Liver (tissue), 9 donors: ENCODE data around the gene BTBD9. TPM values are rescaled to one million over a fixed set of nuclear protein-coding genes. Genes with fewer than 3 reads are reported as not detected.

Experiments
- DNase-seq: peaks from one replicate; pipeline ENCODE4 v3.0.0-alpha.2; 2017; ENCODE audit warnings: low spot score
- H3K27ac ChIP-seq, 2 donors: one replicate each; pipeline ENCODE4 v1.7.0; 2013; ENCODE audit warnings: inconsistent platforms in 2 of 2, low read length in 2 of 2, control low read depth in 1 of 2, low read depth in 1 of 2, mild to moderate bottlenecking in 1 of 2
- H3K27me3 ChIP-seq, 4 donors: one replicate each; pipeline versions ENCODE4 v1.6.1 to v1.7.0; 2013; ENCODE audit warnings: low read length in 3 of 4, inconsistent platforms in 1 of 4, mild to moderate bottlenecking in 1 of 4, moderate library complexity in 1 of 4; ENCODE audit not compliant: control insufficient read depth in 4 of 4, insufficient read depth in 4 of 4
- H3K36me3 ChIP-seq, 4 donors: one replicate each; pipeline versions ENCODE4 v1.6.1 to v1.7.0; 2013; ENCODE audit warnings: low read length in 3 of 4, mild to moderate bottlenecking in 3 of 4, low read depth in 1 of 4, moderate library complexity in 1 of 4; ENCODE audit not compliant: control insufficient read depth in 4 of 4, insufficient read depth in 3 of 4
- H3K4me1 ChIP-seq, 4 donors: one replicate each; pipeline versions ENCODE4 v1.6.1 to v1.7.0; 2013; ENCODE audit warnings: low read length in 3 of 4, mild to moderate bottlenecking in 3 of 4, moderate library complexity in 1 of 4; ENCODE audit not compliant: control insufficient read depth in 4 of 4, insufficient read depth in 4 of 4
- H3K4me3 ChIP-seq, 3 donors: one replicate each; pipeline versions ENCODE4 v1.6.1 to v1.7.0; 2013; ENCODE audit warnings: low read length in 3 of 3, control low read depth in 1 of 3, low read depth in 1 of 3, mild to moderate bottlenecking in 1 of 3
- H3K9ac ChIP-seq, 2 donors: one replicate each; pipeline ENCODE4 v1.7.0; 2013; ENCODE audit warnings: low read length in 2 of 2, mild to moderate bottlenecking in 2 of 2, moderate library complexity in 2 of 2, control low read depth in 1 of 2, low read depth in 1 of 2
- H3K9me3 ChIP-seq, 4 donors: one replicate each; pipeline versions ENCODE4 v1.6.1 to v1.7.0; 2013; ENCODE audit warnings: low read length in 3 of 4; ENCODE audit not compliant: control insufficient read depth in 4 of 4
- EGR1 ChIP-seq, 2 donors: IDR thresholded peaks; 2 replicates each; pipeline ENCODE4 v1.6.1; 2016 to 2018; ENCODE audit warnings: antibody characterized with exemption in 2 of 2, low read depth in 2 of 2
- FOXA1 ChIP-seq: IDR thresholded peaks from 2 replicates; pipeline ENCODE4 v1.6.1; 2016; ENCODE audit warnings: antibody characterized with exemption
- FOXA2 ChIP-seq: IDR thresholded peaks from 2 replicates; pipeline ENCODE4 v1.6.1; 2016; ENCODE audit warnings: antibody characterized with exemption
- GABPA ChIP-seq, 2 donors: IDR thresholded peaks in 1 of 2; conservative IDR thresholded peaks in 1 of 2; 2 replicates each; pipeline ENCODE4 v1.6.1; 2016; ENCODE audit warnings: antibody characterized with exemption in 2 of 2, mild to moderate bottlenecking in 1 of 2, moderate library complexity in 1 of 2
- HNF4A ChIP-seq, 2 donors: conservative IDR thresholded peaks; 2 replicates each; pipeline ENCODE4 v1.6.1; 2016; ENCODE audit warnings: antibody characterized with exemption in 2 of 2, mild to moderate bottlenecking in 2 of 2
- JUND ChIP-seq, 2 donors: IDR thresholded peaks; 2 replicates each; pipeline ENCODE4 v1.6.1; 2016; ENCODE audit warnings: antibody characterized with exemption in 2 of 2
- MAX ChIP-seq: IDR thresholded peaks from 2 replicates; pipeline ENCODE4 v1.6.1; 2016; ENCODE audit warnings: antibody characterized with exemption
- NR2F2 ChIP-seq: IDR thresholded peaks from 2 replicates; pipeline ENCODE4 v1.6.1; 2016; ENCODE audit warnings: antibody characterized with exemption
- RAD21 ChIP-seq, 2 donors: IDR thresholded peaks; 2 replicates each; pipeline ENCODE4 v1.6.1; 2016; ENCODE audit warnings: antibody characterized with exemption in 2 of 2, mild to moderate bottlenecking in 2 of 2
- REST ChIP-seq: IDR thresholded peaks from 2 replicates; pipeline ENCODE4 v1.6.1; 2016; ENCODE audit warnings: antibody characterized with exemption, mild to moderate bottlenecking
- RXRA ChIP-seq, 2 donors: IDR thresholded peaks; 2 replicates each; pipeline ENCODE4 v1.6.1; 2017 to 2018; ENCODE audit warnings: antibody characterized with exemption in 2 of 2, mild to moderate bottlenecking in 1 of 2
- SP1 ChIP-seq: IDR thresholded peaks from 2 replicates; pipeline ENCODE4 v1.6.1; 2018; ENCODE audit warnings: antibody characterized with exemption, mild to moderate bottlenecking
- TAF1 ChIP-seq: conservative IDR thresholded peaks from 2 replicates; pipeline ENCODE4 v1.6.1; 2016; ENCODE audit warnings: antibody characterized with exemption, mild to moderate bottlenecking
- YY1 ChIP-seq: IDR thresholded peaks from 2 replicates; pipeline ENCODE4 v1.6.1; 2016; ENCODE audit warnings: antibody characterized with exemption, mild to moderate bottlenecking
- ZBTB33 ChIP-seq: IDR thresholded peaks from 2 replicates; pipeline ENCODE4 v1.6.1; 2016; ENCODE audit warnings: antibody characterized with exemption
- WGBS: extraction: QIAGEN DNeasy Blood & Tissue Kit; methylation state at CpG from one replicate; pipeline ENCODE4 v1.1.7; 2013; 5-methylcytosine and 5-hydroxymethylcytosine counted together
- polyA plus RNA-seq, 2 donors: library from polyadenylated mRNA; stranded (reverse) in 1 of 2; unstranded in 1 of 2; fragments of 200-250 nt in 1 of 2; fragments of >200 nt in 1 of 2; fragmentation: Nextera tagmentation in 1 of 2; extraction: Ambion mirVana in 1 of 2; gene quantifications; one replicate each; pipeline versions ENCODE4 v1.2.1 to v1.2.3, GENCODE V29; 2013 to 2015
- total RNA-seq, 2 donors: library from RNA; depleted of rRNA; stranded (reverse); fragments of >200 nt; gene quantifications; one replicate each; pipeline ENCODE4 v1.2.3, GENCODE V29; 2014
- donor health status: healthy.
- donor health status: healthy.
- donor health status: healthy.
- donor health status: healthy.
- donor health status: healthy.

The BTBD9 gene
- total and polyA plus RNA-seq, 4 donors = 2.0 to 12.4 (median 5.7) TPM

- no peaks in the 10 kb centered on the region for H3K9me3 ChIP-seq
- no peaks in the 10 kb centered on the region for H3K27me3 ChIP-seq
- TF ChIP-seq REST (no peak), RXRA (IDR thresholded peaks at IDR 0.05) (no peak), FOXA1 (no peak), EGR1 (IDR thresholded peaks at IDR 0.05; ENCODE audit: low read depth in 2 of 2) (no peak), GABPA (IDR thresholded peaks at IDR 0.05 in 1 of 2, conservative IDR thresholded peaks at IDR 0.05 in 1 of 2) (no peak), HNF4A (conservative IDR thresholded peaks at IDR 0.05) (peak in 1 of 2 donors; percentile 20), MAX (no peak), YY1 (no peak)
- 79% methylated on average over 4 of the region's 4 CpGs for WGBS
- peaks cover 7 to 30% (median 25%) of the 10 kb centered on the region in 4 donors for H3K4me1 ChIP-seq
- no peak for DNase-seq
- peak overlapping the region; percentile 34 to 41 for H3K27ac ChIP-seq
- H3K4me3 ChIP-seq = no peak overlapping the region
- H3K36me3 ChIP-seq = peaks cover 2 to 16% (median 7%) of the 10 kb centered on the region in 4 donors
- peak overlapping the region in 1 of 2 donors; percentile 14 for H3K9ac ChIP-seq
Measured at GRCh38 chr6:38686270-38687042, 46.7 kb upstream of the BTBD9 start.

- Histone ChIP-seq H3K27me3 (no peaks in the 10 kb centered on the region), H3K9ac (no peak overlapping the region), H3K4me1 (peaks cover 7 to 27% (median 25%) of the 10 kb centered on the region in 4 donors), H3K27ac (no peak overlapping the region), H3K4me3 (no peak overlapping the region), H3K36me3 (peaks cover 3 to 19% (median 8%) of the 10 kb centered on the region in 4 donors), H3K9me3 (no peaks in the 10 kb centered on the region)
- TF ChIP-seq NR2F2 = no peak
- TF ChIP-seq MAX = no peak
- no peak for TF ChIP-seq ZBTB33
- TF ChIP-seq FOXA1 = no peak
- no peak for TF ChIP-seq TAF1
- TF ChIP-seq FOXA2 = no peak
- no peak for TF ChIP-seq RAD21 (IDR thresholded peaks at IDR 0.05)
- no peak for TF ChIP-seq RXRA (IDR thresholded peaks at IDR 0.05)
- TF ChIP-seq YY1 = no peak
- no peak for TF ChIP-seq REST
- no peak for TF ChIP-seq SP1
- TF ChIP-seq JUND (IDR thresholded peaks at IDR 0.05) = no peak
- 94% methylated on average over 3 of the region's 3 CpGs for WGBS
- DNase-seq = no peak
Measured at GRCh38 chr6:38684904-38685303, 45.2 kb upstream of the BTBD9 start.
